Measurements from ENCODE around the gene PTCH1.

PTCH1 gene

GRCh38 chr9:95511952-95512708 is 4.6 kb downstream of the PTCH1 start:
- DNase-seq = peak; percentile 20

GRCh38 chr9:95511616-95511931 is 5.2 kb downstream of the PTCH1 start:
- no peak for DNase-seq

GRCh38 chr9:95510709-95511615 is 5.8 kb downstream of the PTCH1 start:
- peak; percentile 97 for DNase-seq

GRCh38 chr9:95509851-95510708 is 6.7 kb downstream of the PTCH1 start:
- DNase-seq = peak; percentile 67

GRCh38 chr9:95508968-95509850 is 7.6 kb downstream of the PTCH1 start:
- DNase-seq = peak; percentile 88

GRCh38 chr9:95508242-95508967 is 8.4 kb downstream of the PTCH1 start:
- DNase-seq = peak; percentile 76

- peak; percentile 76 for DNase-seq
Measured at GRCh38 chr9:95507464-95508241, 9.1 kb downstream of the PTCH1 start.

- peak; percentile 76 for DNase-seq
Measured at GRCh38 chr9:95506678-95507463, 9.9 kb downstream of the PTCH1 start.

GRCh38 chr9:95506428-95506677 is 10.4 kb downstream of the PTCH1 start:
- peak; percentile 65 for DNase-seq

- peak; percentile 66 for DNase-seq
Measured at GRCh38 chr9:95505717-95506427, 10.9 kb downstream of the PTCH1 start.

GRCh38 chr9:95505072-95505716 is 11.6 kb downstream of the PTCH1 start:
- no peak for DNase-seq

- DNase-seq = peak; percentile 33
Measured at GRCh38 chr9:95504053-95504963, 12.5 kb downstream of the PTCH1 start.

- no peak for DNase-seq
Measured at GRCh38 chr9:95503369-95503768, 13.4 kb downstream of the PTCH1 start.

GRCh38 chr9:95502248-95502647 is 14.5 kb downstream of the PTCH1 start:
- DNase-seq = no peak

GRCh38 chr9:95499847-95500246 is 16.9 kb downstream of the PTCH1 start:
- no peak for DNase-seq

- DNase-seq = no peak
Measured at GRCh38 chr9:95499046-95499676, 17.6 kb downstream of the PTCH1 start.

- no peak for DNase-seq
Measured at GRCh38 chr9:95498641-95499040, 18.1 kb downstream of the PTCH1 start.
